GM12878 (cell line): ENCODE measurements around the gene MALRD1. TPM values are rescaled to one million over a fixed set of nuclear protein-coding genes. Genes with fewer than 3 reads are reported as not detected.

Experiments used
- ATAC-seq: fragments of 200-7000 bp; cut with Tn5 transposase; 3 replicates; pipeline ENCODE4 v1.9.1; 2020; ENCODE audit warnings: mild to moderate bottlenecking, moderate library complexity
- BruUV-seq: library from RNA; stranded (reverse); fragments of 400-500 nt; replicated peaks from 2 replicates; lab custom pipeline; 2021; lab: Mats Ljungman, UMichigan
- CTCF ChIA-PET: fragments of 300-600 bp; sonication (Branson Sonifier 250); formaldehyde crosslinking; extraction: SDS; loops from one replicate; lab custom pipeline; 2021; ENCODE audit warnings: inconsistent platforms; lab: Yijun Ruan, JAX
- POLR2A ChIA-PET: fragments of 350-600 bp; formaldehyde crosslinking; extraction: SDS; loops from one replicate; lab custom pipeline; 2021; ENCODE audit warnings: inconsistent platforms; lab: Charles Lee
- RAD21 ChIA-PET: fragments of 300-600 bp; sonication (Branson Sonifier 250); formaldehyde crosslinking; loops from one replicate; lab custom pipeline; 2023; ENCODE audit warnings: antibody characterized with exemption; ENCODE audit not compliant: unreplicated experiment; lab: Charles Lee
- SMC1A ChIA-PET: fragments of 300-600 bp; sonication (Branson Sonifier 250); formaldehyde crosslinking; loops from one replicate; lab custom pipeline; 2023; ENCODE audit not compliant: unreplicated experiment, uncharacterized antibody; lab: Charles Lee
- DNase-seq: peaks from one replicate; pipeline ENCODE4 v3.0.0-alpha.2; 2011; ENCODE audit warnings: low read depth, low spot score
- FAIRE-seq: peaks from 3 replicates; lab custom pipeline; 2011; peaks lifted over from hg19 to GRCh38; lab: Jason Lieb, UNC
- H2AFZ ChIP-seq: 2 replicates; pipeline ENCODE4 v1.6.0; 2011; ENCODE audit warnings: low read depth, low read length, control low read depth; ENCODE audit not compliant: control insufficient read depth
- H3K27ac ChIP-seq: 2 replicates; pipeline ENCODE4 v1.5.1; 2011; ENCODE audit warnings: control low read depth; ENCODE audit not compliant: control insufficient read depth, insufficient read depth
- H3K27me3 ChIP-seq, 2 experiments: replicated peaks in 1 of 2; 2 replicates each; pipeline versions ENCODE4 v1.6.0 to v1.6.1; 2011; ENCODE audit warnings: low read length in 1 of 2; ENCODE audit not compliant: control insufficient read depth in 2 of 2, insufficient read depth in 2 of 2
- H3K36me3 ChIP-seq, 2 experiments: 2 replicates each; pipeline ENCODE4 v1.5.1; 2011; ENCODE audit warnings: low read length in 1 of 2; ENCODE audit not compliant: control insufficient read depth in 2 of 2, insufficient read depth in 2 of 2
- H3K4me1 ChIP-seq: 2 replicates; pipeline ENCODE4 v1.6.1; 2011; ENCODE audit warnings: mild to moderate bottlenecking, low read length, moderate library complexity, mixed read lengths; ENCODE audit not compliant: control insufficient read depth, insufficient read depth
- H3K4me2 ChIP-seq: 2 replicates; pipeline ENCODE4 v1.6.0; 2011; ENCODE audit warnings: control low read depth; ENCODE audit not compliant: control insufficient read depth, insufficient read depth
- H3K4me3 ChIP-seq: fragments of 200-600 bp; sonication (generic); 2 replicates; pipeline ENCODE4 v1.5.1; 2016
- H3K79me2 ChIP-seq: 2 replicates; pipeline ENCODE4 v1.6.0; 2011; ENCODE audit warnings: low read length; ENCODE audit not compliant: control insufficient read depth, insufficient read depth
- H3K9ac ChIP-seq: 2 replicates; pipeline ENCODE4 v1.8.0; 2011; ENCODE audit warnings: low read length, control low read depth, mixed read lengths; ENCODE audit not compliant: control insufficient read depth, insufficient read depth
- H3K9me3 ChIP-seq: replicated peaks from 3 replicates; pipeline ENCODE4 v1.5.1; 2011; ENCODE audit warnings: mild to moderate bottlenecking, low read length; ENCODE audit not compliant: control insufficient read depth, insufficient read depth
- H4K20me1 ChIP-seq: 2 replicates; pipeline ENCODE4 v1.6.0; 2011; ENCODE audit not compliant: control insufficient read depth, insufficient read depth
- ETV6 ChIP-seq, 2 experiments: fragments of 450-650 bp in 1 of 2; IDR thresholded peaks in 1 of 2; conservative IDR thresholded peaks in 1 of 2; 2 replicates each; pipeline ENCODE4 v1.6.1; 2014; ENCODE audit warnings: antibody characterized with exemption in 1 of 2, borderline replicate concordance in 1 of 2, low read depth in 1 of 2, mild to moderate bottlenecking in 1 of 2, moderate library complexity in 1 of 2
- FOS ChIP-seq: IDR thresholded peaks from 3 replicates; pipeline ENCODE4 v1.6.1; 2011; ENCODE audit warnings: borderline replicate concordance; ENCODE audit not compliant: insufficient read length; ENCODE audit errors: extremely low read depth
- GABPA ChIP-seq: IDR thresholded peaks from 2 replicates; pipeline ENCODE4 v1.6.1; 2014; ENCODE audit warnings: antibody characterized with exemption, low read depth, mild to moderate bottlenecking, inconsistent platforms
- NFYB ChIP-seq: IDR thresholded peaks from 2 replicates; pipeline ENCODE4 v1.6.1; 2011; ENCODE audit warnings: low read depth, mild to moderate bottlenecking, low read length, improper control_type of control experiment, moderate library complexity; ENCODE audit not compliant: insufficient read depth
- PML ChIP-seq: IDR thresholded peaks from 2 replicates; pipeline ENCODE4 v1.6.1; 2012; ENCODE audit warnings: low read length, inconsistent platforms
- POLR2AphosphoS5 ChIP-seq: IDR thresholded peaks from 2 replicates; pipeline ENCODE4 v1.6.1; 2011; ENCODE audit warnings: mild to moderate bottlenecking, low read length, inconsistent platforms
- RFX5 ChIP-seq: IDR thresholded peaks from 2 replicates; pipeline ENCODE4 v1.6.1; 2011; ENCODE audit warnings: low read depth, low read length, improper control_type of control experiment
- SMAD1 ChIP-seq: fragments of 450-650 bp; IDR thresholded peaks from 2 replicates; pipeline ENCODE4 v1.6.1; 2018; ENCODE audit warnings: mild to moderate bottlenecking, low read depth; ENCODE audit not compliant: partially characterized antibody
- SMARCA5 ChIP-seq: fragments of 450-650 bp; IDR thresholded peaks from 2 replicates; pipeline ENCODE4 v1.6.1; 2017; ENCODE audit warnings: mild to moderate bottlenecking
- SMC3 ChIP-seq: IDR thresholded peaks from 2 replicates; pipeline ENCODE4 v1.6.1; 2011; ENCODE audit warnings: low read length, improper control_type of control experiment, borderline replicate concordance
- TAF1 ChIP-seq: IDR thresholded peaks from 2 replicates; pipeline ENCODE4 v1.6.1; 2011; ENCODE audit warnings: mild to moderate bottlenecking, low read depth, low read length, borderline replicate concordance
- ZBED1 ChIP-seq: IDR thresholded peaks from 2 replicates; pipeline ENCODE4 v1.6.1; 2016; ENCODE audit warnings: borderline replicate concordance
- ZNF207 ChIP-seq: fragments of 450-650 bp; IDR thresholded peaks from 2 replicates; pipeline ENCODE4 v1.6.1; 2014; ENCODE audit warnings: antibody characterized with exemption, mild to moderate bottlenecking, borderline replicate concordance
- ZNF274 ChIP-seq: IDR thresholded peaks from one replicate; pipeline ENCODE4 v1.8.0; 2011; ENCODE audit not compliant: insufficient read length, insufficient read depth
- WGBS: methylation state at CpG from one replicate; pipeline ENCODE4 v1.1.6; 2016; ENCODE audit warnings: low lambda C conversion rate; ENCODE audit not compliant: insufficient replicate concordance, insufficient coverage; ENCODE audit errors: missing lambda C conversion rate; 5-methylcytosine and 5-hydroxymethylcytosine counted together
- in situ Hi-C: fragments of 300-500 bp; cut with MboI; formaldehyde crosslinking; loops from 9 replicates; pipeline ENCODE4 v1.14.3; 2018; ENCODE audit warnings: mixed read lengths
- intact Hi-C: fragments of 100-400 bp; cut with micrococcal nuclease; formaldehyde crosslinking; loops from one replicate; pipeline ENCODE4 v1.14.2; 2022; ENCODE audit not compliant: unreplicated experiment
- polyA plus RNA-seq, 11 experiments: library from polyadenylated mRNA; depleted of rRNA in 4 of 11; unstranded in 6 of 11; stranded (reverse) in 5 of 11; fragments of >200 nt; fragmentation: Nextera tagmentation in 4 of 11; fragmentation: Illumina TruSeq in 1 of 11; extraction: Ambion mirVana in 4 of 11; extraction: Trizol in 1 of 11; gene quantifications; 1 replicate in 1 of 11; 2 replicates in 10 of 11; pipeline versions ENCODE4 v1.2.1 to v1.2.3, GENCODE V29; 2011 to 2016; ENCODE audit warnings: inconsistent platforms in 2 of 11, missing spikeins in 2 of 11, low read depth in 1 of 11
- total RNA-seq, 4 experiments: library from RNA; depleted of rRNA in 3 of 4; stranded (reverse); fragments of >200 nt in 3 of 4; fragmentation: Illumina TruSeq in 1 of 4; extraction: Trizol in 1 of 4; gene quantifications; 2 replicates each; pipeline versions ENCODE4 v1.2.1 to v1.2.3, GENCODE V29; 2013 to 2021
- TF ChIP-seq, protein P1 (sequence below): fragments of 450-650 bp; IDR thresholded peaks from 2 replicates; pipeline ENCODE4 v1.6.1; 2017; ENCODE audit warnings: mild to moderate bottlenecking, moderate library complexity

The MALRD1 gene
- total and polyA plus RNA-seq, 10 of the 15 experiments (the other 5 are each of a cell fraction or from before 2014, with no cell fraction given), result 0.12 to 6.6 (median 0.26) TPM; not detected in 2

DNA sequence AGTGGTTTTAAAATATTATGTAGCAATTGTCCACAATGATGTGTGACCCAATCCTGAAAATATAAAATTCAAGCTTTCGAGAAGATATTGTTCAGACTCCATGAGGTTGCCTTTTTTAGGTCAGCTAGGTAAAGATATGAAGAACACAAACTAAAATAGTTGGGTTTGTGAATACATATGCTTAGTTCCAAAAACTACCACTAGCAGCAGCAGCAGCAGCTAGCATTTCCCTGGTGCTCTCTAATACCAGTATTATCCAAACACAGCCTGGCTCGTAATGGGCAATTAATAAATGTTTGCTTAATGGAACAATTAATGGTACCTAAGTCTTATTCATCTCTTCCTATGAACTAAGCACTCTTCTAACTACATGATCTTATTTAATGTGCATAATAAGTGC is 362.5 kb downstream of the MALRD1 start:
- in situ Hi-C loops, result no loop called here

DNA sequence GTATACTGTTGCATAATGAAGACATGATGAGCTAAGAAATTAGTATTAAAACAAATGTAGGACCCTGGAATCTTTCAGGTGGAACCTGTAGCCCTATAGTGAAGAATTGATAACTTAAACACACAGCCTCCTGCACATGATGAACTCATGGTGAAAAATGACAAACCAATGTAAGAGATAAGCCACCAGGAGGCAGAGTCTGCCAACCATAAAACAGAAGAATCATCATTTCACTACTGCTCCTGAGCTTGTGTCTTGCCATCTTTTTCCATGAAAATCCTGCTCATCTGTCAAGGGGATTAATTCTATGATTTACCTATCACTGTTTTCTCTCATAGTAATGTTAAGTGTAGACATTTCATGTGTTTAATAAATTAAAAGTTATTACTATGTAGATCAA is 363.9 kb downstream of the MALRD1 start:
- in situ Hi-C loops, result no loop called here
- ChIA-PET CTCF (interaction anchor here (0.6 to 2.3 kb wide), 6 partner anchors 32 to 1441 kb away, joined by 3 to 7 read pairs (median 3); no protein-coding TSS in a partner anchor), POLR2A (no interaction called here), SMC1A (interaction anchor here (0.8 to 2.2 kb wide), 6 partner anchors 9 to 1442 kb away, joined by 3 to 8 read pairs (median 3); no protein-coding TSS in a partner anchor), RAD21 (interaction anchor here (1.9 kb wide), 1 partner anchor 371 kb away, joined by 5 read pairs; no protein-coding TSS in a partner anchor)
- Histone ChIP-seq H3K4me3 (no peak overlapping the region), H3K4me1 (no peaks in the 10 kb centered on the region), H4K20me1 (no peaks in the 10 kb centered on the region), H3K9ac (no peak overlapping the region), H3K79me2 (no peaks in the 10 kb centered on the region), H3K9me3 (no peaks in the 10 kb centered on the region), H3K27me3 (no peaks in the 10 kb centered on the region), H3K36me3 (no peaks in the 10 kb centered on the region), H2AFZ (no peak overlapping the region), H3K27ac (no peak overlapping the region), H3K4me2 (no peak overlapping the region)
- ATAC-seq, result no peak
- no TSS peak for BruUV-seq
- no peak for FAIRE-seq
- intact Hi-C loops, result no loop called here
- DNase-seq, result no peak
- TF ChIP-seq, protein P1, sequence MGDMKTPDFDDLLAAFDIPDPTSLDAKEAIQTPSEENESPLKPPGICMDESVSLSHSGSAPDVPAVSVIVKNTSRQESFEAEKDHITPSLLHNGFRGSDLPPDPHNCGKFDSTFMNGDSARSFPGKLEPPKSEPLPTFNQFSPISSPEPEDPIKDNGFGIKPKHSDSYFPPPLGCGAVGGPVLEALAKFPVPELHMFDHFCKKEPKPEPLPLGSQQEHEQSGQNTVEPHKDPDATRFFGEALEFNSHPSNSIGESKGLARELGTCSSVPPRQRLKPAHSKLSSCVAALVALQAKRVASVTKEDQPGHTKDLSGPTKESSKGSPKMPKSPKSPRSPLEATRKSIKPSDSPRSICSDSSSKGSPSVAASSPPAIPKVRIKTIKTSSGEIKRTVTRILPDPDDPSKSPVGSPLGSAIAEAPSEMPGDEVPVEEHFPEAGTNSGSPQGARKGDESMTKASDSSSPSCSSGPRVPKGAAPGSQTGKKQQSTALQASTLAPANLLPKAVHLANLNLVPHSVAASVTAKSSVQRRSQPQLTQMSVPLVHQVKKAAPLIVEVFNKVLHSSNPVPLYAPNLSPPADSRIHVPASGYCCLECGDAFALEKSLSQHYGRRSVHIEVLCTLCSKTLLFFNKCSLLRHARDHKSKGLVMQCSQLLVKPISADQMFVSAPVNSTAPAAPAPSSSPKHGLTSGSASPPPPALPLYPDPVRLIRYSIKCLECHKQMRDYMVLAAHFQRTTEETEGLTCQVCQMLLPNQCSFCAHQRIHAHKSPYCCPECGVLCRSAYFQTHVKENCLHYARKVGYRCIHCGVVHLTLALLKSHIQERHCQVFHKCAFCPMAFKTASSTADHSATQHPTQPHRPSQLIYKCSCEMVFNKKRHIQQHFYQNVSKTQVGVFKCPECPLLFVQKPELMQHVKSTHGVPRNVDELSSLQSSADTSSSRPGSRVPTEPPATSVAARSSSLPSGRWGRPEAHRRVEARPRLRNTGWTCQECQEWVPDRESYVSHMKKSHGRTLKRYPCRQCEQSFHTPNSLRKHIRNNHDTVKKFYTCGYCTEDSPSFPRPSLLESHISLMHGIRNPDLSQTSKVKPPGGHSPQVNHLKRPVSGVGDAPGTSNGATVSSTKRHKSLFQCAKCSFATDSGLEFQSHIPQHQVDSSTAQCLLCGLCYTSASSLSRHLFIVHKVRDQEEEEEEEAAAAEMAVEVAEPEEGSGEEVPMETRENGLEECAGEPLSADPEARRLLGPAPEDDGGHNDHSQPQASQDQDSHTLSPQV, result no peak
- no peak for TF ChIP-seq ZBED1
- peak; percentile 27; the same call in 1 of the 2 replicates for TF ChIP-seq SMC3

More for the DNA sequence above, 362.5 kb downstream of the MALRD1 start:
- WGBS, result 2% methylated on average over 2 of the region's 2 CpGs
- no TSS peak for BruUV-seq
- POLR2A ChIA-PET, result interaction anchor here (0.5 kb wide), 2 partner anchors 56 to 1918 kb away, joined by 5 to 6 read pairs; no protein-coding TSS in a partner anchor
- no peak overlapping the region for H3K4me2 ChIP-seq
- DNase-seq (no peak), FAIRE-seq (no peak)
- no peaks in the 10 kb centered on the region for H3K9me3 ChIP-seq
- H3K36me3 ChIP-seq, result no peaks in the 10 kb centered on the region
- CTCF ChIA-PET, result interaction anchor here (1.0 to 2.3 kb wide), 3 partner anchors 201 to 1443 kb away, joined by 3 to 7 read pairs (median 3); no protein-coding TSS in a partner anchor
- H3K9ac ChIP-seq, result no peak overlapping the region
- no peaks in the 10 kb centered on the region for H3K4me1 ChIP-seq
- no peaks in the 10 kb centered on the region for H3K79me2 ChIP-seq
- TF ChIP-seq RFX5, result no peak
- TF ChIP-seq PML, result no peak
- no peak for TF ChIP-seq POLR2AphosphoS5
- TF ChIP-seq SMARCA5, result no peak
- TF ChIP-seq GABPA, result no peak
- no peak for TF ChIP-seq FOS
- TF ChIP-seq ZNF274, result no peak
- TF ChIP-seq SMAD1, result no peak
- no peak for TF ChIP-seq ETV6 (conservative IDR thresholded peaks at IDR 0.05 in 1 of 2, IDR thresholded peaks at IDR 0.05 in 1 of 2; ENCODE audit: borderline replicate concordance in 1 of 2, low read depth in 1 of 2)
- TF ChIP-seq ZNF207, result no peak
- TF ChIP-seq TAF1, result no peak
- no peak for TF ChIP-seq NFYB
- TF ChIP-seq, all 136 proteins: peak for 0
- intact Hi-C loops, result no loop called here
- Histone ChIP-seq H2AFZ (no peak overlapping the region), H3K27me3 (no peaks in the 10 kb centered on the region), H3K4me3 (no peak overlapping the region), H4K20me1 (no peaks in the 10 kb centered on the region), H3K27ac (no peak overlapping the region)
- RAD21 ChIA-PET, result interaction anchor here (1.9 kb wide), 1 partner anchor 372 kb away, joined by 5 read pairs; no protein-coding TSS in a partner anchor
- SMC1A ChIA-PET, result interaction anchor here (0.7 to 2.2 kb wide), 4 partner anchors 8 to 22 kb away, joined by 3 to 8 read pairs (median 4); no protein-coding TSS in a partner anchor
- no peak for ATAC-seq
